Stimulated activated CD4-positive, alpha-beta T cell treated with anti-CD3 and anti-CD28 coated beads, Interleukin-12 subunit alpha, Interleukin-12 subunit beta, amount 100 ng/mL, for 48 hours (primary cell): ENCODE measurements around the gene ABHD16B.
"Not testable (repeated sequence)": the region's sequence is repeated elsewhere in the genome, so short reads cannot be mapped to it uniquely, and the experiment has no call there.

ENCODE experiments used
- DNase-seq, 3 donors: peaks; one replicate each; pipeline ENCODE4 v3.0.0-alpha.2; 2020; ENCODE audit warnings: low read depth in 2 of 3, low spot score in 1 of 3

Gene ABHD16B

DNA sequence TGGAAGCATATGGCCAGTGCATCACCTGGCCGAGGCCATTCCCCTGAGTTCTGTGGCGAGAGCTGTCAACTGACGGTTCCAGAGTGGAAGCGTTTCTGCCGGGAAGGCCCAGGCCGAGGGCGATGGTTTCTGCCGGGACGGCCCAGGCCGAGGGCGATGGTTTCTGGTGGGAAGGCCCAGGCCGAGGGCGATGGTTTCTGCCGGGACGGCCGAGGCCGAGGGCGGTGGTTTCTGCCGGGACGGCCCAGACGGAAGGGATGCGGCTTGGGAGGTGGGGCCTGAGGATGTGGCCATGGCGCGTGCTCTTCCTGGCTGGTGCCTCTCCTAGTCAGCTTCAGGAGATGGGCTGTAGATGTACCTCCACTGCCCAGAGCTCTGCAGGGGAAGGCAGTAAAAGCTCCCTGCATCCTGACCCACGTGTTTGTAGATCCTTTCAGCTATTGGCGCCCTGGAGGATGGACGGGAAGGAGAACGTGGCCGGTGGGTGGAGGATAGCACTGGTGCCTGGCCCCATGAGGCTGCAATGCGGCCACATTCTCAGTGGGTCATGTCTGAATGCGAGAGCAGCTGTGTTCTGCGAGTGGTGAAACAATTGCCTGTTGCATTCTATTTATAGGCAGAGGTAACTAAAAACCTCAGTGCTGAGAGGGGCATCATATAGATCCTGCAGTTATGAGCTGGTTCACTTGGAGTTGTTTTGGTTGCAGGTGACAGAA, 16.6 kb downstream of the ABHD16B start:
- DNase-seq = no peak

DNA sequence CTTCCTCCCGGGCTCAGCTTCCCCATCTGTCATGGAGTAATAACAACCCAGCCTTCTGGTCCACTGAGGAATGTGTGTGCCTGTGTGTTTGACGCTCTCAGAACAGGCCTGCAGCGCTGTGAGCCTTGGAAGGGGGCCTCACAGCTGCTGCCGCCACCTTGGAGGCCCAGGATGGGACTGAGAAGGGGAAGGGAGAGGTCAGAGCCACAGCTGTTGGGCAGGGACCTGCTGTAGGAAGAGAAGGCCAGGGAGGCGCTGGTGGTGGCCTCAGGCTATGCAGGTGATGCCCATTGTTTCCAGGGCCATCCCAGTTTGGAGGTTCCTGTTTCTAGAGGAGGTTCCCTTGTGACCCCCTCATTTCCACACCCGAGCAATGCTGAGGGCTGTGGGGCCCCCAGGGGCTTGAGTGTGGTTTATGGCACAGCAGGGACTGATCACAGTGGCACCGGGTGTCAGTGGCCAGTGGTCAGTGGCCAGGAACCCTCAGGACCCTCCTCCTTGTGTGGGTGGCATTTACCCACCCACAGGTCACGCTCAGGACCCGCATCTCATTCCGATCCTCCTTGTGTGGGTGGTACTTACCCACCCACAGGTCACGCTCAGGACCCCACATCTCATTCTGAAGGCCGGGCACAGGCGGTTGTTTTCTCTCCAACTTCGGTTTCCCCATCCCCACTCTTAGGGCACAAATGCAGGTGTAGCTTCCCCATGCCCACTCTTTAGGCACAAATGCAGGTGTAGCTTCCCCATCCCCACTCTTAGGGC, 17.8 kb downstream of the ABHD16B start:
- DNase-seq = no peak

DNA sequence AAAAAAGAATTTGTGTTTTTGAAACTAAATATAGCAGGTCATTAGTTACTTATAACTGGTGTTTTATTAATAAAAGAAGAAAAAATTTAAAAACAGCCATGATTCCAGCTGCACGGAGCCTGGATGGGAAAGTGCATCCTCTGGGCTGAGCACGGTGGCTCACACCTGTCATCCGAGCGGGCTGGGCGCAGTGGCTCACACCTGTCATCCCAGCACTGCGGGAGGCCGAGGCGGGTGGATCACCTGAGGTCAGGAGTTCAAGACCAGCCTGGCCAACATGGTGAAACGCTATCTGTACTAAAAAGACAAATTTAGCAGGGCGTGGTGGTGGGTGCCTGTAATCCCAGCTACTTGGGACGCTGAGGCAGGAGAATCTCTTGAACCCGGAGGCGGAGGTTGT, 19.6 kb downstream of the ABHD16B start:
- DNase-seq = not testable (repeated sequence)

GRCh38 chr20:63881451-63882226, 20.3 kb downstream of the ABHD16B start:
- no peak for DNase-seq

GRCh38 chr20:63882257-63883200, 21.2 kb downstream of the ABHD16B start:
- no peak for DNase-seq

DNA sequence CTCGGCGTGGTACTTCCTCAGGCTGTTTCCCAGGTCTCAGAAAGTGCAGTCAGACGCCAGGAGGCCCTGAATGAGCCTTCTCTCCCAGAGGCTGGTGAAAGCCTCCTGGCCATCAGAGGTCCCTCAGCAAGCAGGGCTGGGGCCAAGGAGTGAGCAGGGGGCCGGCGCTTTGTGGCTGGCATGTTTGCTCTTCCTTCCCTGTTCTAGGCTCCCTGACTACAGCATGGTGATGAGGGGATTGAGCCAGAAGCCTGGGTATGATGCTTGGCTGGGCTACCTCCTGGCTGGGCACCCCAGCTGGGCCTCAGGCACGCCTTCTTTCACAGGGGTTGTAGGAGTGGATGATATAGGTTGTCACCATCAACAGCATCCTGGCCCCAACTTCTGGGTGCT, 21.9 kb downstream of the ABHD16B start:
- DNase-seq = no peak

GRCh38 chr20:63884506-63885263, 23.4 kb downstream of the ABHD16B start:
- no peak for DNase-seq

DNA sequence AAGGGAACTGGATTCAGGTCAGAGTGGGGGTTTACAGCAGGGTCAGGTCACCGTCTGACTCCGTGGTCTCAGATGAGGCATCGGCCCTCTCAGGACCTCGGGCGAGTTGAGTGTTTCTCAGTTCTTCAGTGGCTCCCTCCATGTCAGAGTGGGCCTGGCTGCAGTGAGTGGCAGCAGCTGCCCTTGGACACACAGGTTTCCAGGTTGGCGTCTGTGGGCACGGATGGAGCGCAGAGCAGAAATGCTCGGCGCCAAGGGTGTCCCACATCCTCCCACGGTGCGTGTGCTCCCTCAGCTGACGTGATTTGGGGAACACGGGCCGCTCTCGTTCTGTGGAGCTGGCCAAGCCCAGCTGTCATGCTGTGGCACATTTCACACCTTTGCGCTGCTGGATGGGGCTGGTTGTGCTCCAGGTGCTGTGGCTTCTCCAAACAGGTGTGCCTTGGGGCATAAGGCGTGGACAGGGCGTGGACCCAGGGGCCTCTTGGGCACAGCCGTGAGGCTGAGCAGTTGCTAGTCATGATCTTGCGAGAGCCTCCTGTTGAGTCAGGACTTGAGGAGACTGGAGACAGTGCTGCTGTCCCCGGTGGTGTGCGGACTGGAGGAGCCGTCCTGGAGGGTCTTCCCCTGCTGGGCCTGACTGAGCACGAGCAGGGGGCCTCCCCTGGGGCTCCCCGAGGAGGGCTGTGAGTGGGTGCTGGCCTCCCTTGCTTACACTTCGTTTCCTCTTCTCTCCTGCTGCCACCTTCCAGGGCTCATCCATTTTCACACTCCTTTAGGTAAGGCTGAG, 24.2 kb downstream of the ABHD16B start:
- no peak for DNase-seq

DNA sequence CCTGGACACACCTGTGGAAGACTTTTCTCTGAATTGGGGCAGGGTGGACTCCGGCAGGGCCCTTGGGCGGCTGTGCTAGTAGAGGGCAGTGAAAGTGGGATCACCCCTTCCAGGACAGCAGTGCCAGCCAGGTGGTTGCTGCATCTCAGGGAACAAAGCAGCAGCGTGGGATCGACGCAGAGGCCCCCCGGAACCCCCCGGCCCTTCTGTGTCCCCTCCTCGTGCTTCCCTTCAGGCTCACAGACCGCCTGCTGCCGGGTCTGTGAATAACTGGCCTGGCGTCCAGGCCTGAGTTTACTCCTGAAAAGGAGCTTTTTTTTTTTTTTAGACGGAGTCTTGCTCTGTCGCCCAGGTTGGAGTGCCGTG, 24.7 kb downstream of the ABHD16B start:
- DNase-seq = no peak

GRCh38 chr20:63886921-63887320, 25.6 kb downstream of the ABHD16B start:
- no peak for DNase-seq

GRCh38 chr20:63889241-63890200, 28.2 kb downstream of the ABHD16B start:
- no peak for DNase-seq

DNA sequence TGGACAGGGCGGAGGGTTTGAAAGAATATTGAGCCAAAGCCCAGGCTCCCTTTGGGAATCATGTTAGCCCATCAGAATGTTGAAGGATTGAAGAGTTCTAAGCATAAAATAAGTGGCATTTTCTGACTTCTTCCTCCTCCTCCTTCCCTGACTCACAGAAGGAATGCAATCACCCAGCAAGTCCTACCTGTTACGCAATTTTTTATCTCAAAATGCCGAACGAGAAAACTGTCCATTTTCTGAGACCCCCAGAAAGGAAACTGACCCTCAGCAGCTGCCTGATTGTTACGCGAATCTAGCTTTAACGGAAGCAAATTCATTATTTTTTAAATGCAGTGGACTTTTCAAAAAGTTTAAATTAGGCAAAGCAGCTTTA, 28.9 kb downstream of the ABHD16B start:
- no peak for DNase-seq

GRCh38 chr20:63890616-63891015, 29.3 kb downstream of the ABHD16B start:
- no peak for DNase-seq

- no peak for DNase-seq
Observed at GRCh38 chr20:63891061-63892002, 30.0 kb downstream of the ABHD16B start.

- no peak for DNase-seq
Observed at GRCh38 chr20:63892402-63892801, 31.1 kb downstream of the ABHD16B start.

GRCh38 chr20:63893999-63894357, 32.7 kb downstream of the ABHD16B start:
- no peak for DNase-seq
